Adipocyte (in vitro differentiated cells): ENCODE results near the gene ZSWIM6.

Experiments used
- DNase-seq: peaks from one replicate; pipeline ENCODE4 v3.0.0-alpha.2; 2015; ENCODE audit warnings: low read depth
- H3K27me3 ChIP-seq: replicated peaks from 2 replicates; pipeline ENCODE4 v1.7.0; 2013; ENCODE audit warnings: mild to moderate bottlenecking, low read length, moderate library complexity; ENCODE audit not compliant: control insufficient read depth, insufficient read depth
- H3K36me3 ChIP-seq: 2 replicates; pipeline ENCODE4 v1.7.0; 2013; ENCODE audit warnings: low read length, mild to moderate bottlenecking, moderate library complexity; ENCODE audit not compliant: control insufficient read depth, insufficient read depth, severe bottlenecking
- H3K4me1 ChIP-seq: 2 replicates; pipeline ENCODE4 v1.7.0; 2013; ENCODE audit warnings: mild to moderate bottlenecking, low read length, moderate library complexity; ENCODE audit not compliant: control insufficient read depth, insufficient read depth
- H3K4me3 ChIP-seq: 2 replicates; pipeline ENCODE4 v1.7.0; 2013; ENCODE audit warnings: mild to moderate bottlenecking, low read length, moderate library complexity
- H3K9ac ChIP-seq: 2 replicates; pipeline ENCODE4 v1.7.0; 2013; ENCODE audit warnings: mild to moderate bottlenecking, low read length, moderate library complexity
- H3K9me3 ChIP-seq: 2 replicates; pipeline ENCODE4 v1.7.0; 2013; ENCODE audit warnings: mild to moderate bottlenecking, low read length, moderate library complexity; ENCODE audit not compliant: control insufficient read depth

ZSWIM6 gene

GRCh38 chr5:61295365-61295764, 36.7 kb upstream of the ZSWIM6 start:
- no peak overlapping the region for H3K9ac ChIP-seq
- peaks cover 28% of the 10 kb centered on the region for H3K4me1 ChIP-seq
- no peaks in the 10 kb centered on the region for H3K27me3 ChIP-seq
- H3K4me3 ChIP-seq = no peak overlapping the region
- no peaks in the 10 kb centered on the region for H3K36me3 ChIP-seq
- H3K9me3 ChIP-seq = peaks cover 7% of the 10 kb centered on the region
- no peak for DNase-seq

- Histone ChIP-seq H3K27me3 (no peaks in the 10 kb centered on the region), H3K4me1 (peaks cover 39% of the 10 kb centered on the region), H3K9ac (no peak overlapping the region), H3K9me3 (peaks cover 7% of the 10 kb centered on the region), H3K36me3 (no peaks in the 10 kb centered on the region), H3K4me3 (no peak overlapping the region)
- DNase-seq = no peak
These were observed 34.0 kb upstream of the ZSWIM6 start for GRCh38 chr5:61298066-61298465.

- H3K9me3 ChIP-seq = peaks cover 7% of the 10 kb centered on the region
- no peaks in the 10 kb centered on the region for H3K36me3 ChIP-seq
- no peak overlapping the region for H3K4me3 ChIP-seq
- H3K4me1 ChIP-seq = peaks cover 44% of the 10 kb centered on the region
- DNase-seq = no peak
- H3K27me3 ChIP-seq = no peaks in the 10 kb centered on the region
- no peak overlapping the region for H3K9ac ChIP-seq
These were observed 33.5 kb upstream of the ZSWIM6 start for GRCh38 chr5:61298580-61298979.

- Histone ChIP-seq H3K9ac (no peak overlapping the region), H3K4me3 (no peak overlapping the region), H3K36me3 (no peaks in the 10 kb centered on the region), H3K27me3 (no peaks in the 10 kb centered on the region), H3K4me1 (peaks cover 49% of the 10 kb centered on the region), H3K9me3 (no peaks in the 10 kb centered on the region)
- no peak for DNase-seq
These were observed 32.8 kb upstream of the ZSWIM6 start for GRCh38 chr5:61299261-61299681.

GRCh38 chr5:61301341-61302199, 30.5 kb upstream of the ZSWIM6 start:
- H3K36me3 ChIP-seq = no peaks in the 10 kb centered on the region
- H3K9me3 ChIP-seq = no peaks in the 10 kb centered on the region
- peak; percentile 99 for DNase-seq
- peak overlapping the region; percentile 56 for H3K9ac ChIP-seq
- no peaks in the 10 kb centered on the region for H3K27me3 ChIP-seq
- H3K4me3 ChIP-seq = peak overlapping the region; percentile 53
- H3K4me1 ChIP-seq = peaks cover 50% of the 10 kb centered on the region

GRCh38 chr5:61302200-61302563, 29.9 kb upstream of the ZSWIM6 start:
- H3K27me3 ChIP-seq = no peaks in the 10 kb centered on the region
- H3K36me3 ChIP-seq = no peaks in the 10 kb centered on the region
- no peak for DNase-seq
- peaks cover 56% of the 10 kb centered on the region for H3K4me1 ChIP-seq
- peak overlapping the region; percentile 44 for H3K4me3 ChIP-seq
- no peaks in the 10 kb centered on the region for H3K9me3 ChIP-seq
- peak overlapping the region; percentile 16 for H3K9ac ChIP-seq

- no peaks in the 10 kb centered on the region for H3K27me3 ChIP-seq
- peak overlapping the region; percentile 30 for H3K9ac ChIP-seq
- peaks cover 61% of the 10 kb centered on the region for H3K4me1 ChIP-seq
- H3K4me3 ChIP-seq = peak overlapping the region; percentile 48
- H3K36me3 ChIP-seq = no peaks in the 10 kb centered on the region
- no peaks in the 10 kb centered on the region for H3K9me3 ChIP-seq
- no peak for DNase-seq
These were observed 28.7 kb upstream of the ZSWIM6 start for GRCh38 chr5:61303346-61303745.

- Histone ChIP-seq H3K9me3 (no peaks in the 10 kb centered on the region), H3K4me3 (no peak overlapping the region), H3K9ac (no peak overlapping the region), H3K36me3 (no peaks in the 10 kb centered on the region), H3K27me3 (no peaks in the 10 kb centered on the region), H3K4me1 (peaks cover 54% of the 10 kb centered on the region)
- DNase-seq = peak; percentile 81
These were observed 27.3 kb upstream of the ZSWIM6 start for GRCh38 chr5:61304590-61305381.

GRCh38 chr5:61306531-61307131, 25.4 kb upstream of the ZSWIM6 start:
- Histone ChIP-seq H3K9me3 (no peaks in the 10 kb centered on the region), H3K27me3 (no peaks in the 10 kb centered on the region), H3K4me1 (peaks cover 43% of the 10 kb centered on the region), H3K9ac (no peak overlapping the region), H3K4me3 (peak overlapping the region; percentile 56), H3K36me3 (no peaks in the 10 kb centered on the region)
- peak; percentile 82 for DNase-seq

GRCh38 chr5:61307191-61307590, 24.9 kb upstream of the ZSWIM6 start:
- Histone ChIP-seq H3K27me3 (no peaks in the 10 kb centered on the region), H3K4me1 (peaks cover 39% of the 10 kb centered on the region), H3K36me3 (no peaks in the 10 kb centered on the region), H3K4me3 (peak overlapping the region; percentile 56), H3K9ac (no peak overlapping the region), H3K9me3 (no peaks in the 10 kb centered on the region)
- DNase-seq = peak; percentile 59

GRCh38 chr5:61307611-61308010, 24.4 kb upstream of the ZSWIM6 start:
- Histone ChIP-seq H3K4me1 (peaks cover 35% of the 10 kb centered on the region), H3K9ac (no peak overlapping the region), H3K9me3 (no peaks in the 10 kb centered on the region), H3K4me3 (no peak overlapping the region), H3K36me3 (no peaks in the 10 kb centered on the region), H3K27me3 (no peaks in the 10 kb centered on the region)
- DNase-seq = no peak
